ENCODE results near the gene ABHD17C.
"Not testable (repeated sequence)": the region's sequence is repeated elsewhere in the genome, so short reads cannot be mapped to it uniquely, and the experiment has no call there.

Gene ABHD17C

DNA sequence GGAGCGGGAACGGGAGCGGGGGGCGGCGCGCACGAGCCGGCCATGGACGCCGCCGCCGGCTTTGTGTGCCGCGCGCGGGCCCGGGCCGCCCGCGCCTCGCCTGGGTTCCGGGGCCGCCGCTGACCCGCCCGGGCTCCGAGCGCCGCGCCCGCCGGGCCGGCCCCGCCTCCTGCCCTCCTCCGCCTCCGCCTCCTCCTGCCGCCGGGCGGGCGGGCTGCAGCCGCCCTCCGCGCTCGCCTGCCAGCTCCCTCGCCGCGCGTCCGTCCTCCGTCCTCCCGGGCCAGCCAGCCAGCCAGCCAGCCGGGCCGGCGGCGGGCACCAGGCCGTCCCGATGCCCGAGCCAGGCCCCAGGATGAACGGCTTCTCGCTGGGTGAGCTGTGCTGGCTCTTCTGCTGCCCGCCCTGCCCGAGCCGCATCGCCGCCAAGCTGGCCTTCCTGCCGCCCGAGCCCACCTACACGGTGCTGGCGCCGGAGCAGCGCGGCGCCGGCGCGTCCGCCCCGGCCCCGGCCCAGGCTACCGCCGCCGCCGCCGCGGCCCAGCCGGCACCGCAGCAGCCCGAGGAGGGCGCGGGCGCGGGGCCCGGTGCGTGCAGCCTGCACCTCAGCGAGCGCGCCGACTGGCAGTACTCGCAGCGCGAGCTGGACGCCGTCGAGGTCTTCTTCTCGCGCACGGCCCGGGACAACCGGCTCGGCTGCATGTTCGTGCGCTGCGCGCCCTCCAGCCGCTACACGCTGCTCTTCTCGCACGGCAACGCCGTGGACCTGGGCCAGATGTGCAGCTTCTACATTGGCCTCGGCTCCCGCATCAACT is at the start of gene ABHD17C:
Gene ABHD17C (plus strand): TSS at position 212 of the 812 bp plus-strand sequence. CDS start 120 bp downstream, at position 332.
- peak; percentile 94 for DNase-seq (ENCODE audit: low spot score)

DNA sequence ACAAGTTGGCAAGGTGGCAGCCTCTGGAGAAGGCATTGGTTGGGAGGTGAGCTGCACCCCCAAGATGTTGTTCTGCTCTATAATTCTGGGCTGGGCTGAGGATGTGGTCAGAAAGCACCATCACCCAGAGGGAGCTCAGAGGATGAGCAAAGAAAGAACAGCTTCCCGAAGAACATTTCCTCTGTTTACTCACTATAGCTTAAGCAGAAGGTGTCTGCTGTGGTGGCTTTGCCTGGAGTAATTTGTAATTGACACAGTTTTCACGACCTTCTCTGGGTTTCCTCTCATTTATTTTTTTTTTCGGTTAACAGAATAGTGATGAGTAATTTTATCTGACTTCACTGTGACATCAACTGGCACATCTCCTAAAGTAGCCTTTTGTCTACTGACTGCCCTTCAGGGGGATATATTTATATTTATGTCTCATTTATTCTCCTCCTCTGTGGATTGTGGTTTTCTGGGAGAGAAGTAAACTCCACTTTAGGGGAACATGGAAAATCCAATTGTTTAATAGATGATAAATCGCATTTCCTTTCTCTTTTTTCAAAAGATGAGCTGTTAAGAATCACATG is 49.5 kb upstream of the ABHD17C start:
- peak; percentile 34 for DNase-seq (ENCODE audit: low spot score)

GRCh38 chr15:80647424-80647823 is 47.7 kb upstream of the ABHD17C start:
- DNase-seq (ENCODE audit: low spot score), result not testable (repeated sequence)

DNA sequence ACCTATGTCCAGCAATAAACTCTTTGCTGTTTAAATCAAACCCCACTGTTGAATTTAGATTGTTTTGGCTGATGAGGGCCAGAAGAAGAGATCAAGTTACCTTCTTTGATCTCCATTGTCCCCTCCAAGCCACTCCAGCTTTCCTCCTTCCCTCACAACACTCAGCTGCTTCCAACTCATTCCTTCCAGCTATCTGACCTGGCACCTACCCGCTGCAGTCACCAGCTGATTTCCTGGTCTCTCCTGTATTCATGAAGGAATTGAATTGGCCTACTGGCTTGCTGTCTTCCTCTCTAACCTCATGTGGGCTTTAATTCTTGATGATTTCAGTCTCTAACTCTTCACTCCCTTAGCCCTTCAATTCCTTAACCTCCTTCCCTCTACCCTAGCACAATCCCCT is 40.8 kb upstream of the ABHD17C start:
- DNase-seq (ENCODE audit: low spot score), result no peak

- no peak for DNase-seq (ENCODE audit: low spot score)
Measured at GRCh38 chr15:80659375-80659774, 35.7 kb upstream of the ABHD17C start.

DNA sequence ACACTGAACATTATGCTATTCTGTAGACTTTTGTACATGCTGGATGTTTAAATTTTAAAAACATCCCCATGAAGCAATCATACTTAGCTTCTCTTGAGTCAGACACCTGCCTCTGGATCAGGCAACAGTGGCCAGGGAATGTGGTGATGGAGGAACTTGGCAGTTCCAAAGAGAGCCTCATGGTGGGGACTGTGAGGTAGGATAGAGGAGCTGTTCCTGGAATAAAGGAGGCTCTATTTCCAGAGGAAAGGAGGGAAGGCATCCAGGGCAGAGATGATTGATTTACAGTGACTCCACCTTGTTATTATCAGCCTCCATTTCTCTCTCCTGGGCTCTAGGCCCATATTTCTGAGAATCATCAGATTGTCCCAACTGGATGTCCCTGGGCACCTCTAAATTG is 35.0 kb upstream of the ABHD17C start:
- peak; percentile 55 for DNase-seq (ENCODE audit: low spot score)

DNA sequence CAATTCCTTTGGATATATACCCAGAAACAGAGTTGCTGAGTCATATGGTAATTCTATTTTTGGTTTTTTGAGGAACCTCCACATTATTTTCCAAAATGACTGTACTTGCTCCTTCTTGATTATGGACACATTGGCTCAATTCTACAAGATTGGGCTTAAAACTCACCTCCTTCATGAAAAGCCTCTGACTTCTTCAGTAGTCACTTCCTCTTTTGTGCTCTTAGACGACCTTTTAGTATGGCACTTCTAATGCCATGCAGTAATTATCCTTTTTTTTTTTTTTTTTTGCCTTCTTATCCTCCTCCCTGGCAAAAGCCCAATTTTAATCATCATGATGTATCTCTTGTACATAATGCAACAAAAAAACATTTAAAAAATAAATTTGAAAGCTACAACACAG is 33.0 kb upstream of the ABHD17C start:
- DNase-seq (ENCODE audit: low spot score), result no peak

GRCh38 chr15:80662757-80663553 is 32.2 kb upstream of the ABHD17C start:
- no peak for DNase-seq (ENCODE audit: low spot score)

GRCh38 chr15:80665151-80665550 is 30.0 kb upstream of the ABHD17C start:
- no peak for DNase-seq (ENCODE audit: low spot score)

GRCh38 chr15:80667936-80668335 is 27.2 kb upstream of the ABHD17C start:
- DNase-seq (ENCODE audit: low spot score), result no peak

- DNase-seq (ENCODE audit: low spot score), result no peak
Measured at GRCh38 chr15:80668546-80669236, 26.4 kb upstream of the ABHD17C start.

GRCh38 chr15:80669663-80670273 is 25.3 kb upstream of the ABHD17C start:
- peak; percentile 33 for DNase-seq (ENCODE audit: low spot score)

DNA sequence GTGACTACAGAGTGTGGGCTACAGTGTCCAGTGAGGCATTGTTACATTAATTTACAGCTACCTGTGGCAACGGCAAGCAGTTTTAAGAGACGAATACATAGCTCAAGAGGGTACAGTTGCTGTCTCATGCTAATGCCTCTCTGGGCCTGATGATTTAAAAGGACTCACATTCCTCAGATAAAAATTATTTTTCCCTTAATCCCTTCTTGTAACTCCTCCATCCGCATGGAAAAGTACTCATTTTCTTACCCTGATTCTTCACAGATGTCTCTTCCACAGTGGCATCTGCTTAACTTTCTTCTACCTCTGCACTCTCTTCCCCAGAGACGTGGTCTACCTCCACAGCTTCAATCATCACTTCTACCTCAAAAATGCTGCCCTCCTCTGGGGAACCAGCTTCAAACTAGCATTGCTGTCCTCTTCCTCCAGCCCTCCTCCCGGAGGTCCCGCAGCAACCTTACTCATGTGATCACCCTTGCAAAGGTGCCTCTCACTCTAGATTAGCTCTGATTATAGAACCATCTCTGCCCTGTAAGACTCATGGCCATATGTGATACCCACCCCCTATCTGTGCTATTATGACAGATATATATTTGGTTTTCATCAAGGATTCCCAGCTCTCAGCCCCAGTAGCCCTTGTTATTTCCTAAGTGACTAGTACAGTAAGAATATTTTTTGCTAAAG is 21.4 kb upstream of the ABHD17C start:
- no peak for DNase-seq (ENCODE audit: low spot score)

GRCh38 chr15:80674245-80674614 is 20.9 kb upstream of the ABHD17C start:
- DNase-seq (ENCODE audit: low spot score), result no peak

DNA sequence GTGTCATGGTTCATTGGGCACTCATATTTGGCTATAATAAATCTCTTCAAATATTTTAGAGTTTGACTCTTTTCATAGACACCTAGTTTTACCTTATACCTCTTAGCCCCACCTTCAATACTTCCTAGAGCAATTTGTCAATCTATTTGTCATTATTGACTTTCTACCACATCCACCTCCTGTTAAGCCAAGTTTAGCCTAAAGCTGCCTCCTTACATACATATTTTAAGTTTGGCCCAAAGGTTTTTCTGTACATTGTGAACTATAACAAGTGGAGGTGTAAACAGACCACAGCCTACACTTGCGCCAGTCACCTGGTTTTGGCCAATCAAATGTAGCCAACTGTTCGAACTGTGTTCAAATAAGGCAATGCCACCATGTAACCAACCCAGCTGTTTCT is 18.1 kb upstream of the ABHD17C start:
- no peak for DNase-seq (ENCODE audit: low spot score)

- no peak for DNase-seq (ENCODE audit: low spot score)
Measured at GRCh38 chr15:80679167-80679803, 15.8 kb upstream of the ABHD17C start.

DNA sequence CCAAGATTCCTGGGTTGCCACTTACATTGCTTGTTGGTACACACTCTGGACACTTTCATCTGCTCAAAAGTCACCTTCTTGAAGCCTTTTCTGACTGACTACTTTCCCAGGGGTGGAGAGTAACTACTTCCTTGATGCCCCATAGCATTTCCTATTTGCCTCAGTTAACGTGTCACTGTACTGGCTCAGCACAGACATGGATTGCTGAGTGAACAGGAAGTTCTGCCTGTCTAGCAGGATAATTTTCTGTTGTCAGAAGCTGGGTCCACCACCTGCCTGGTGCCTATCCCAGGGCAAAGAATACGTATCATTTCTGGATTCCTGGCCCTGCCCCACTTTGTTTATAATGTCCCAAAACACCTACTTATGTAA is 15.3 kb upstream of the ABHD17C start:
- no peak for DNase-seq (ENCODE audit: low spot score)

- DNase-seq (ENCODE audit: low spot score), result no peak
Measured at GRCh38 chr15:80682201-80682600, 12.9 kb upstream of the ABHD17C start.

DNA sequence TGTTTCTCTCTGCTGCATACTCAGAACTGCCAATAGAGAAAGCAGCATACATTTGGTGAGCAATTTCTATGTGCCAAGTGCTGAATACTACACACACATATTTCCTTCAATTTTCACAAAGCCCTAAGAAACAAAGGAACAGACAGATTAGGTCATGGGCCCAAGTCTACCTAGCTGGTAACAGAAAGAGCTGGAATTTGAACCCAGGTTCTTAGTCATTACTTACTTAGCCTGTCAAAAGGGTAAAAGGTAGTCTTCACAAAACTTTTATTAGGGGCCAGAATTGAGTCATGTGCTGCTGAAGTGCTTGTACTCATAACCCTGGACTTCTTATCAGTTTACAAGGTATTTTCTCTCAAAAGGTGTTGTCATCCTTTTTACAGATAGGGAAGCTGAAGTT is 10.4 kb upstream of the ABHD17C start:
- no peak for DNase-seq (ENCODE audit: low spot score)

- DNase-seq (ENCODE audit: low spot score), result no peak
Measured at GRCh38 chr15:80685628-80686027, 9.5 kb upstream of the ABHD17C start.

- no peak for DNase-seq (ENCODE audit: low spot score)
Measured at GRCh38 chr15:80689294-80689693, 5.8 kb upstream of the ABHD17C start.

All from AG20443 (cell line).